SU-DHL-6 (cell line): Measurements from ENCODE around the gene SKA2.

Experiments used
- CTCF ChIP-seq: fragments of 200-600 bp; sonication (generic); IDR thresholded peaks from one replicate; pipeline ENCODE4 v1.5.1; 2017; ENCODE audit warnings: antibody characterized with exemption, mild to moderate bottlenecking, low read length, moderate library complexity; ENCODE audit not compliant: insufficient read depth, poor library complexity, severe bottlenecking
- EZH2phosphoT487 ChIP-seq: fragments of 200-600 bp; sonication (generic), shearing (Covaris generic); conservative IDR thresholded peaks from 2 replicates; pipeline ENCODE4 v1.6.1; 2018; ENCODE audit warnings: mild to moderate bottlenecking, antibody characterized with exemption, low read length, moderate library complexity, mixed read lengths

- TF ChIP-seq CTCF = no peak
- TF ChIP-seq EZH2phosphoT487 = no peak
Observed at GRCh38 chr17:59181481-59181880, 26.5 kb upstream of the SKA2 start.
